ENCODE data around the gene SEC14L5.

DNA sequence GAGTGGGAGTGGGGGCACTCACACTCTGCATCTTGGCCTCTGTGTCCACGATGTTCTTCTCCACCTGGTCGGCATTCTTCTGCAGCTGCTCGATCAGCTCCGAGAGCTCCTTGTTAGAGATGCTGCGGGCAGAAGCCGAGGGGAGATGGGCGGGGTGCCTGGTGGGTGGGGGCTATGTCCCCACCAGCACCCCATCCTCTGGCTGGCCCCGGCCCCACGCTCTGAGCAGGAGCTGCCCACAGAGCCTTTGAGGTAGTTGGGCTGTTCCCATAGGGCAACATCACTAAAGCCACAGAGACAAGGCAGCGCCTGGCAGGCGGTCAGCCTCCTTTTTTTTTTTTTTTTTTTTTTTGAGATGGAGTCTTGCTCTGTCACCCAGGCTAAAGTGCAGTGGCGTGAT is 47.3 kb upstream of the SEC14L5 start:
- no peak for TF ChIP-seq CTCF (IDR thresholded peaks at IDR 0.05; ENCODE audit: poor library complexity)
- no peak for TF ChIP-seq EZH2phosphoT487 (IDR thresholded peaks at IDR 0.05; ENCODE audit: low read depth, severe bottlenecking, unreplicated experiment)
- TF ChIP-seq EZH2 (IDR thresholded peaks at IDR 0.05; ENCODE audit: borderline replicate concordance): no peak
